ENCODE measurements around the gene PRDM10.
A peak's percentile ranks its signal among the peaks of the same experiment; 100 is the strongest.

Gene PRDM10

DNA sequence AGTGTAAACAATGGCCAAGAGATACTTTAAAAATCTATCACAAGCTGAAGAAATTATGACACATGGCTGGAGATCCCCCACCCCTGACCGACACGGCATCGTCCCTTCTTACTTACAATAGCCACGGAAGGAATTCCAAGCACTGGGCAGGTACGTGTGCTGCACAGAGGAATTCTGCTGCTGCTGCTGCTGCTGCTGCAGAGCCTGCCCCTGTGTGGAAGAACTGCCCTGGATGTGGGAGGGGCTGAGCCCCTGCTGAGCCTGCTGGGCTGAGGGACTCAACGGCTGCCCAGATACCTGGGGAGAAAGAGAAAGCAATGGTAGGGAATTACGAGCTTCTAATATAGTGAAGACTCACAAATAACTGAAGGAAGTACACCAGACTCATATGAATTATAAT lies 92.3 kb downstream of the PRDM10 start:
- no peaks in the 10 kb centered on the region for H3F3A ChIP-seq (ENCODE audit: insufficient read depth, low read length)
- no peak overlapping the region for H3K27ac ChIP-seq (ENCODE audit: low read depth, low read length, poor library complexity, severe bottlenecking)
- H3K9ac ChIP-seq (ENCODE audit: low read length) = no peak overlapping the region
- peaks cover 3% of the 10 kb centered on the region for H3K4me1 ChIP-seq (ENCODE audit: insufficient read depth, low read length, severe bottlenecking)
- no peaks in the 10 kb centered on the region for H4K20me1 ChIP-seq (ENCODE audit: insufficient read depth, low read length)
- TF ChIP-seq EZH2 (IDR thresholded peaks at IDR 0.05; ENCODE audit: borderline replicate concordance, low read length) (no peak), CTCF (IDR thresholded peaks at IDR 0.05; ENCODE audit: low read length) (no peak)
- peaks cover 90% of the 10 kb centered on the region for H3K36me3 ChIP-seq (ENCODE audit: insufficient read depth, low read length)
- no peak overlapping the region for H3K4me3 ChIP-seq (ENCODE audit: low read depth, low read length, poor library complexity, severe bottlenecking)
- H3K27me3 ChIP-seq (ENCODE audit: insufficient read depth, low read length) = no peaks in the 10 kb centered on the region
- H2AFZ ChIP-seq (ENCODE audit: low read length) = no peak overlapping the region
- H3K79me2 ChIP-seq (ENCODE audit: insufficient read depth, low read length) = no peaks in the 10 kb centered on the region
- no peaks in the 10 kb centered on the region for H3K9me3 ChIP-seq (ENCODE audit: low read length)
- no peak overlapping the region for H3K4me2 ChIP-seq (ENCODE audit: low read length)
- no peaks in the 10 kb centered on the region for H3K9me2 ChIP-seq (ENCODE audit: low read depth, low read length)

GRCh38 chr11:129905402-129905801 lies 97.2 kb downstream of the PRDM10 start:
- TF ChIP-seq EZH2 (IDR thresholded peaks at IDR 0.05; ENCODE audit: borderline replicate concordance, low read length) (no peak), CTCF (IDR thresholded peaks at IDR 0.05; ENCODE audit: low read length) (no peak)
- Histone ChIP-seq H3F3A (ENCODE audit: insufficient read depth, low read length) (no peaks in the 10 kb centered on the region), H3K27ac (ENCODE audit: low read depth, low read length, poor library complexity, severe bottlenecking) (no peak overlapping the region), H3K9me2 (ENCODE audit: low read depth, low read length) (no peaks in the 10 kb centered on the region), H4K20me1 (ENCODE audit: insufficient read depth, low read length) (no peaks in the 10 kb centered on the region), H3K27me3 (ENCODE audit: insufficient read depth, low read length) (no peaks in the 10 kb centered on the region), H3K4me1 (ENCODE audit: insufficient read depth, low read length, severe bottlenecking) (no peaks in the 10 kb centered on the region), H3K4me3 (ENCODE audit: low read depth, low read length, poor library complexity, severe bottlenecking) (no peak overlapping the region), H3K9ac (ENCODE audit: low read length) (no peak overlapping the region), H2AFZ (ENCODE audit: low read length) (no peak overlapping the region), H3K9me3 (ENCODE audit: low read length) (no peaks in the 10 kb centered on the region), H3K79me2 (ENCODE audit: insufficient read depth, low read length) (no peaks in the 10 kb centered on the region), H3K36me3 (ENCODE audit: insufficient read depth, low read length) (peaks cover 95% of the 10 kb centered on the region), H3K4me2 (ENCODE audit: low read length) (no peak overlapping the region)

GRCh38 chr11:129896062-129896461 lies 106.6 kb downstream of the PRDM10 start:
- no peak; the same call in 1 of the 2 replicates for TF ChIP-seq CTCF (IDR thresholded peaks at IDR 0.05; ENCODE audit: low read length)
- TF ChIP-seq EZH2 (IDR thresholded peaks at IDR 0.05; ENCODE audit: borderline replicate concordance, low read length) = no peak
- peak overlapping the region; percentile 64 for H3K27ac ChIP-seq (ENCODE audit: low read depth, low read length, poor library complexity, severe bottlenecking)
- no peak overlapping the region for H2AFZ ChIP-seq (ENCODE audit: low read length)
- H3K9me2 ChIP-seq (ENCODE audit: low read depth, low read length) = no peaks in the 10 kb centered on the region
- H3K9ac ChIP-seq (ENCODE audit: low read length) = peak overlapping the region; percentile 48
- no peaks in the 10 kb centered on the region for H3K9me3 ChIP-seq (ENCODE audit: low read length)
- H3K27me3 ChIP-seq (ENCODE audit: insufficient read depth, low read length) = no peaks in the 10 kb centered on the region
- H3K4me2 ChIP-seq (ENCODE audit: low read length) = peak overlapping the region; percentile 64
- no peaks in the 10 kb centered on the region for H3F3A ChIP-seq (ENCODE audit: insufficient read depth, low read length)
- H3K4me1 ChIP-seq (ENCODE audit: insufficient read depth, low read length, severe bottlenecking) = peaks cover 18% of the 10 kb centered on the region
- H3K36me3 ChIP-seq (ENCODE audit: insufficient read depth, low read length) = peaks cover 43% of the 10 kb centered on the region
- no peaks in the 10 kb centered on the region for H4K20me1 ChIP-seq (ENCODE audit: insufficient read depth, low read length)
- H3K79me2 ChIP-seq (ENCODE audit: insufficient read depth, low read length) = peaks cover 14% of the 10 kb centered on the region
- peak overlapping the region; percentile 83 for H3K4me3 ChIP-seq (ENCODE audit: low read depth, low read length, poor library complexity, severe bottlenecking)

Data from OCI-LY1 (cell line).